Suppressor macrophage (primary cell): Measurements from ENCODE around the gene LTBR.
A peak's percentile ranks its signal among the peaks of the same experiment; 100 is the strongest.

Source experiments
- DNase-seq, 4 experiments: peaks; one replicate each; pipeline ENCODE4 v3.0.0-alpha.2; 2020 to 2022

Gene LTBR

DNA sequence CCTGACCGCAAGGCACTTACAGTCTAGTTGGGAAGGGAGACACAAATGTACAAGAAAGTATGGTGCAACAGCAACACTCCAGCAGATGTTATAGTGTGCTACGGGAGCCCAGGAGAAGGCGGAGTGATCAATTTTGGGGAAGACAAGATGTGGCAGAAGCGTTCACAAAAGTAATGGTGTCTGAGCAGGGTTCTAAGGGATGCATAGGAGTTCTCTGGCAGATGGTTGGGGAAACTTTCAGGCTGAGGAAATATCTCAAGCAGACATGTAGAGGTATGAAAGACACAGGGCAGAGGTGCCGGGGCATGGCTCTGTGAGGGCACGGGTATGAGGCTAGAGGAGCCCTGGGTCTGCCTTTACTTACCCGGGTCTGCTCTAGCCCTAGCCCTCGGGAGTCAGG is 37.0 kb upstream of the LTBR start:
- no peak for DNase-seq

DNA sequence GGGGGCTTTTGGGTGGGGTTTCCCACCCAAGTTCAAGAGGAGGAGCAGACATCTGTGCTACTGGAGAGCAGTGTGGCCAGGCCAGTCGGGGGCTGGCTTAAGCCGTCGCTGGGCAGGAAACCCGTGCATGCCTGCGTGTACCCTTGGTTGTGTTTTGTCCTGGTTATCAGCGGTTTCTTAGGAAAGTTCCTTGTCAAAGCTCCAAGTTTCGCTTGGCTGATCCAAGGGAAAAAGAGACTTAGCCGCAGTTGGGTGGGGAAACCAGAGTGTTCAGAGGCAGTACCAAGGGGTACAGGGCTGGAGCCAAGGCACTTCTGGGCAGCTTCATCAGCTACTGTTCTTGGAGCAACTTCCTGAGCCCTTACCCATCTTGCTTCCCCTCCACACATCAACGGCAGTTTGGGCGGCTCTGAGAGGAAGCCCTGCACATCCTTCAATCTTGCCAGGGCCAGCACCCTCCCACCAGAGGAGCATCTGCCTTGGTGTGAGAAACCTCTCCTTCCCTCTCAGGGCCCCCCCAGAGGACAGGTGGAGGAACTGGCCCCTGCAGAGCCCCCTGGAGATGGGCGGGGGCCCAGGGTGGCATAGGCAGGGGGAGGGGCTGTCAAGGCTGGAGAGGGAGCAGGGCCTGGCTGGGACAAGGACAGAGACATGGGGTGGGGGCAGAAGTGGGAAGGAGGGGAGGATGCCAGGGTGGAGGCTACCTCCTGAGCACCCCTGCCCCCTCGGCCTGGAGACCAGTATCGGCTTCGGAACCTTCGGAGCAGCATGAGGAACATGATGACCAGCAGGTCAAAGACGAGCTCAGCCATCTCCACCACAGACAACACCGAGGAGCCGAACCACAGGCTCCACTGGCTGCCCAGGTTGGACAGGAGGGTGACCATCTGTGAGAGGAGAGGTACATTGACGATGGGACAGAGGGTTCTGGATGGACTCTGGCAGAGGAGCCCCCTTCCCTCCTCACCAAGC is 36.3 kb upstream of the LTBR start:
- peak; percentile 55 to 73 (median 71) for DNase-seq

DNA sequence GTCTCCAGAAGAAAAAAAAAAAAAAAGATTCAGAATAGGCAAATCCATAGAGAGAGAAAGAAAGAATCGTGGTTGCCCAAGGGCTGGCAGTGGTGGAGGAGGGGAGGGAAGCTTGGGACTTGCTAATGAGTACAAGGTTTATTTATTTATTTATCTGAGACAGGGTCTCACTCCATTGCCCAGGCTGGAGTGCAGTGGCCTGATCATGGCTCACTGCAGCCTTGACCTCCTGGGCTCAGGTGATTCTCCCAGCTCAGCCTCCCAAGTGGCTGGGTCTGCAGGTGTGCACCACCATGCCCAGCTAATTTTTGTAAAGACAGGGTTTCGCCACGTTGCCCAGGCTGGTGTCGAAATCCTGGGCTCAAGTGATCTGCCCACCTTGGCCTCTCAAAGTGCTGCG is 32.3 kb upstream of the LTBR start:
- DNase-seq, result no peak

DNA sequence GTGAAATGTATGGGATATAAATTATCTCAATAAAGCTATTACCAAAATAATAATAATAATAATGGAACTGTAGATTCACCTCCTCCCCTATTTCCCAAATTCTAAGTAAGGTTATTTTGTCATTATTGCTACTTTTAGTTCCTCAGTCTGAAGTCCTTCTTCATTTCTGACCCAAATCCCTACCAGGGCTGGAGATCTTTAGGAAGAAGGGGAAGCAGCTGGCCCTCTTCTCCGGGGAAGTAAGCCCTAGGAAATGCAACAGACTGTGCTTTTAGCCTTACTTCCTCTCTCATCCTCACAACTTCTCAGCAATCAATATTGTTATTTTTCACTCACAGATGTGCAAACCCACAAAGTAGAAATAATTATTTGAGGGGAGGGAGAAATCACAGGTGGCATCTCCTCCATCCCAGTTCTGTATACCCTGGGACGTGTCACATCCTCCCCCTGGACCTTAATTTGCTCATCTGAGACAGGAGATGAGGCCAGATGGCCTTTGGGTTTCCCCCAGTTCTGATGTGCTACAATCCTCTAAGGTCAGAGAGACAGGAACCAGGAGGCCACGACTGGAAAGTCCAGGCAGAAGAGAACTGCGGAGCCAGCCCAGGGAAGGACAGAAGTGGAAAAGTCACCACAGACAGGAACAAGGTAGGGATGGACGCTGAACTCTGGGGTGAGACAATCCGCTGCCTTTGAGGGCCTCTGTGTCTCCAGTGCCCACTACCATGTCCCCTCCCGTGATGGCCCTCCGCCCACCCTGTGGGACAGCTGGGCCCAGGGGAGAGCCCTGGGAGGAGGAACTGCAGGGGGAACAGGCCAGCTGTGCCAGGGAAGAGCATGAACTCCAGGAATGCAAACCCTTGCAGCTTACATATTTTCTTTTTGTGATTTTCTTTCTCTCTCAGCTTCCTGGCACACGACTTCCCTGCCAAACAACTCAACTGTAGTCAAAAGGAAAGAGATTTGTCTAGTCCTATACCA is 31.5 kb upstream of the LTBR start:
- peak; percentile 70 to 88 (median 83) for DNase-seq

DNA sequence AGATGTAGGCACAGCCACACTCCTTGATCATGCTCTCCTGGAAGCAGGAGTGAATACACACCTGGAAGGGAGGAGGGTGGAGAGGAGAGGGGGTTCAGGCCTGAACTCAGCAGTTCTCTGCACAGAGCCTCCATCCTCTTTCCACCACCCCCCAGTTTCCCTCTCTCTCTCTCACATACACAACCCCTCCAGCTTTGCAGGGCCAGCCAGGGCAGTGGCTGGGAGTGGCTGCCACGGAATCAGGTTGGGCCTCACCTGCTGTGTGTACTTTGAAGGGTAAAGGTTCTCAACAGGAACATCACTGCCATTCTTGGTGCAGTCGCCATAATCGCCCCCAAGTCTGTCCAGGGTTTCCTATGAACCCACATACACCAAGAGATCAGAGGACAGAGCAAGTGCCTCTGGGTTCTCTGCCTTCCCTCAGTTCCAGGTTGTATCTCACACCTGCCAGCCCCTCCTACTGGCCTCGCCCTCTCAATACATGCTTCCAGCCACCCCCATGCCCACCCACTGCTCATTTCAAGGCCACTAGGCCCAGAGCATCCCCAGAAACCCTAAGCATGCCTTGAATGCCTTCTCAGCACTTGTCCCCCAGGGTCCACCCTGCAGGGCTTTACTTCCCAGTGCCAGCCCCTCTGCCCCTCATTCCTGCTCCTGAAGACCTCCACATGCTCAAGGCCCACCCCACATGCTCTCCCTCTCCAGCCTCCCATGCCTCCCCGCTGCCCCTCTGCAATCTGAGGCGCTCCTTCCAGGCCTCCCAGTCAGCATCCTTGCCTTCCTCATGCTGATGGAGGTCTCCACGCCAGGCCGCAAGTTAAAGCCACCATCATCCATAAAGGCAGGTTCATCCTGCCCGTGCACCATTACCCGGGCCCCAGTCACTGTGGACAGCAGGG is 29.2 kb upstream of the LTBR start:
- peak in 1 of 4 experiments; percentile 1 for DNase-seq

DNA sequence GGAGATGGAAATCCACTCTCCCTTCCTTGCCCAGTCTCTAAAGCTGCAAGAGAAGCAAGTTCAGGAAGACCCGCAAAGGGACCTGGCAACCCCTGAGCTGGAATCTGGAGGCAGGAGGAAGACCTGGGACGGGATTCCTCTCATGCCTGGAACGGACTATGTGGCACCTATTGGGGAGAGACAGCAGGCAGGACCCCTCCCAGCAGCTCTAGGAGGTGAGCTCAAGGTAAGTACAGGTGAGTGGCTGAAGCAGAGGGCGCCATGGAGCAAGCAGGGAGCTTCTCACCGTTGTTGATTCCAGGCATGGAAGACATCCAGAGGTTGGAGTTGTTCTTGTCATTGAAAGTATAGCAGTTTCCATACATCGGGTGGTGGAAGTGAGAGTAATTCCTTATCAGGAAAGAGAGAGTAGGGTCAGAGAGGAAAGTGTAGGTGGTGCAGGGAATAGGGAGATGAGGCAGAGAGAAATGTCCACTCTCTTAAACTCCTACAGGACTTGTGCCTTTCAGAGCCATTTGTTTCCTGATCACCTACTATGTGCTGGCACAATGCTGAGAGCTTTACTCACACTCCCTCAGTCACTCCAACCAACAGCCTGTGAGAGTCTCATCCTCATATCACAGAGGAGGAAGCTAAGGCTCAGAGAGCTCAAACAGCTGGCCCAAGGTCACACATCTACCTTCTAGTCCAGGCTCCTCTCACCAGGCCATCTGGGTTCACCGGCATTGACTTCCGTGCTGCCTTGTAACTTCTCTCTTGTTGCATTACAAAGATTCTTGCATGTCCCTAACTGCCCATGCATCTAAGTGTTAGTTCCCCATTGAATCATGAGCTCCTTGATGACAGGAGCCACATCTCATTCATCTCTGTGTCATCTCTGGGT is 28.2 kb upstream of the LTBR start:
- peak; percentile 80 to 93 (median 86) for DNase-seq

DNA sequence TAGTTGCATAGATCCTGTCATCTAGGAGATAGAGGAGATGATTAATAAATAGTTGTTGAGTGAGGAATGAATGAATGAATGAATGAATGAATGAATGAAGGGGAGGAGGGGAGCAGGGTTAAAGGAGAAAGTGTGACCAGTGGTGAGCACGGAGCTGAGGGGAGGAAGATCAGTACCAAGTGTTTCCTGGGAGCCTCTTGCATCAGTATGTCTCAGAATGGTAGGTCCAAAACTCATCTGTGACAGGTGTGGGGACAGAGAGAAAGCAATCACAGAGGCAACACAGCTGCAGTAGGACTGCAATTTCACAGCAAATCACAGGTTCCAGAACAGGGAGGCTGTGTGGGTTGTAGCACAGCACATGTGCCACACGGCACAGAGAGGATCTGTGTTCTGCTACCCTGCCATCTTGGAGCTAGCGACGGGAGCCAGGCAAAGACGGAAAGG is 27.6 kb upstream of the LTBR start:
- DNase-seq, result no peak

DNA sequence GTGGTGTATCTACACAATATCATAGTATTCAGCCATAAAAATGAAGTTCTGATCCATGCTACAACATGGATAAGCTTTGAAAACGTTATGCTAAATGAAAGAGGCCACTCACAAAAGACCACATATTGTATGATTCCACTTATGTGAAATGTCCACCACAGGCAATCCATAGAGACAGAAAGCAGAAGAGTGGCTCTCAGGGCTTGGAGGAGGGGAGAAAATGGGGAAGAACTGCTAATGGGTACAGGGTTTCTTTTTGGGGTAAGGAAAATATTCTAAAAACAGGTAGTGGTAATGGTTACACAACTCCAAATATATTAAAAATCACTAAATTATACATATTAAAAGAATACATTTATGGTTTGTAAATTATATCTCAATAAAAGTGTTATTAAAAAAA is 25.1 kb upstream of the LTBR start:
- DNase-seq, result peak; percentile 64 to 80 (median 74)

DNA sequence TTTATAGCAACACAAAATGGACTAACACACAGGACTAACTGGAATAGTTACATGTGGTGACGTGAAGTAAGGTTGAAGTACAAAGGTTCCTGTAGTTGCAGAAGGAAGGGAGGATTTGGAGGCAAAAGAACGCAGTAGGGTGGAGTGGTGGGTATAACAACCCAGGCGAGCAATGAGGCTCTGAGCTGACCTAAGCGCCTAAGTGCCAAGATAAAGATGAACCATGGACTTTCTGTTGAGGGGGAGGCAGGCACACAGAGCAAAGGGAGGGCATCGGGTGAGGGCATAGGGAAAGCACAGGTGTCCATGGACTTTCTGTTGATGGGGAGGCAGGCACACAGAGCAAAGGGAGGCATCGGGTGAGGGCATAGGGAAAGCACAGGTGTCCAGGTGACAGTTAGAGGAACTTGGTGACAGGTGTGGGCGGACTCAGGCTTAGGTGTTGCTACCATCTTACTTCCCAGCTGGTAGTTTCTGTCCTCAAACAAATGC is 23.8 kb upstream of the LTBR start:
- DNase-seq, result no peak

DNA sequence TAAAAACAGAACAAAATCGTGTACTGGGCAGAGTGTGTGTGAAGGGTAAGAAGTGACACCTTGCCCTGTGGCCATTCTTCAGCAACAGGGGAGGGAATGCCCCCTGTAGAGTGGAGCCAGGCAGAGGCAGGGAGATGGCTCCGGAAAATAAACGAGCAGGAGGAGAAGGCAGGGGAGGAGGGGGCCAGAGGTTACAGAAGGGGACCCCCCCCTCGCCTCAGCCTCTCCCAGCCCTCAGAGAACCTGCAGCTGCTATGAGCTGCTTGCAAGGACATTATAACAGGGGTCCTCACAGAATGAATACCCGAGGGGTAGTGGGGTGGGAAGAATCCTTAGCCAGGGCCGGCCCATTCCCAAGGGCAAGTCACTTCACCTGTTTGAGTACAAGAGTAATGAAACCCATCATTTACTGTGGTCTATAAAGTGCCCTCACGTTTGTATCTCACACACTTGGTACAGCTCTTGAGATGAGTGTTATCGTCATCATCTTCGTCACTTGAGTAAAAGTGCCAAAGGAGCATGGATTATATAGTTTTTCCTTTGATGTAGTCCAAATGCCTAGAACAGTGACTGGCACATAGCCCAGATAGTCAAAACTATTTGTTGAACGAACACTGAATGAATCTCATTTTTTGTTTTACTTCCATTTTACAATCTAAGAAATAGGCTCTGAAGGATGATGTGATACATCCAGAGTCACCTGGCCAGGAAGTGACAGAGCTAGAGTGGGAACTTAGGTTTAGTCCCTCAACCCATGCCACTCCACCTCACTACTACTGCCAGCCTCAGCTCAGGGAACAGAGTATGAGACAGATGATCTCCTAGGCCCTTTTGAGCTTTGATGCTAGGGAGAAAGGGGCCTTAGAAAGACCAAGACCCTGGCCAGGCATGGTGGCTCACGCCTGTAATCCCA is 23.1 kb upstream of the LTBR start:
- DNase-seq, result no peak

DNA sequence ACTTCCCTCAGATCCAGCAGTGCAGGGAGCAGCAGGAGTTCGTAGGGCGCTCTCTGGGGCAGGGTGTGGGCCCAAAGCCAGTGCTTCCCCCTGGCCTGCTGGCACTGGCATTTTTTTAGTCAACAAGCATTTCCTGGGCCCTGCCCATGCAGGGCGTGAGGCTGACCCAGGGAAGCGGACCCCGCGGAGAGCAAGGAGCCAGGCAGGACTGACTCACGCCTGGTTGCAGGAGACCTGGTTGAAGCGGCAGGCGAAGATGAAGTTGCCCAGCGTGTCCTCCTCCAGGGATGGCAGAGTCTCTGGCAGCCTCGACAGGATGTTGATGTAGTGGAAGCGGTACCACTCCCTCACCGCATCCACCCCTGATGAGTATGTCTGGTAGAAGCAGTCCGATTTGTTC is 22.1 kb upstream of the LTBR start:
- DNase-seq, result peak; percentile 69 to 77 (median 72)

DNA sequence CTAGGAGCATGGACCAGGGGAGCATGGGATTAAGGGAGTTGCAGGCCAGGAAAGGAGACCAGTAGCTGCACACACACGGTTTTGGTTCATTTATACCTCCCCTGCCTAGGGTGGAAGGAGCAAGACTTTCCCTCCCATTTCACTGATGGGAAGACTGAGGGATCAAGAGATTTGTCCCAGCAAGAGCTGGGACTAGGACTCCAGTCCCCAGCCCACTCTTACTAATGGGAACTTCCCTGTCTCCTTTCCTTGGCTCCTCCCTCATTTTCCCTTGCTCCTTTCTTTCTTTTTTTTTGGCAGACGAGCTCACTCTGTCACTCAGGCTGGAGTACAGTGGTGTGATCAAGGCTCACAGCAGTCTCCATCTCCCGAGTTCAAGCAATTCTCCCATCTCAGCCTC is 21.6 kb upstream of the LTBR start:
- peak in 1 of 4 experiments; percentile 12 for DNase-seq

DNA sequence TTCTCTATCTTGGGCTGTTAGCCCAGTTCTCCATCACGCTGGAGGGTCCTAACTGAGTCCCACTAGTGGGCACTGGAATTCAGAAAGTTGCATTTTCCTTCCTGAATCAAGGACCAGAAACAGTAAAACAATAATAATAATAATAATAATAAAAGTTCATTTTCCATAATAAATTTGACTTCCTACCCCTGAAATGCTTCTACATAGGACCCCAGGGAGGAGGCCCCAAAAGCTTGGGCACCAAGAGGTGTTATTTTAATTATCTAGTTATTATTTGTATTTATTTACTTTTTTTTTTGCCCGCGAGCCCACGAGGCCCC is 21.0 kb upstream of the LTBR start:
- no peak for DNase-seq

DNA sequence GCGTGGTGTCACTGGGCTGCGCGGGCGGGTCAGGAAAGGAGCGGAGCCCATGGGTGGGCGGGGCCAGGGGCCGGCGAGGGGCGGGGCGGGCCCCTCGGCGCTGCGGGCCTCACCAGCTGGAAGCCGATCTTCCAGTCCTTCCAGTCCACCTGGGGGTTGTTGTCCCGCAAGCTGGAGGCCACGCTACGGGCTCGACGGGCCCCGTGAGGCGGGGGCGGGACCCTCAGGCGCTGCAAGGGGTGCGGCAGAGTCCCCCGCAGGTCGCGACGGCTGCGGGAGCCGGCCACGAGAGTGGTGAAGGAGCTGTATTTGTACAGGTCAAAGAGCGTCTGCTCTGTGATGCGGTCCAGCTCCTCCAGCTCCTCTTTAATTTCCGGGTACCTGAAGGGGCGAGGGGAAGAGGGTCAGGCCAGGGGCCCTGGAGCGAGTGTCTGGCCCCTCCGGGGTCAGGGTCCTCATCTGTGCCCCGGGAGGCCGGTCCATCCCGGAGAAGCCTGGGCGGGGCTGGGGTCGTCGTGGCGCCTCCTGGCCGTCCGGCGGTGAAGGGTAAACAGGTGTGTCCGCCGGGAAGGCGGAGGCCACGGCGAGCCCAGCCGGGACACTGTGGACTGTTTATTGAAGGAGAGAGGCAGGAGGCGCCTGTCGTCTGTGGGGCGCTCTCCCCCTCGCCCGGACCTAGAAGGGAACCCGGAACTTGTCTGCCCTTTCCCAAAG is 20.5 kb upstream of the LTBR start:
- peak; percentile 84 to 95 (median 90) for DNase-seq

DNA sequence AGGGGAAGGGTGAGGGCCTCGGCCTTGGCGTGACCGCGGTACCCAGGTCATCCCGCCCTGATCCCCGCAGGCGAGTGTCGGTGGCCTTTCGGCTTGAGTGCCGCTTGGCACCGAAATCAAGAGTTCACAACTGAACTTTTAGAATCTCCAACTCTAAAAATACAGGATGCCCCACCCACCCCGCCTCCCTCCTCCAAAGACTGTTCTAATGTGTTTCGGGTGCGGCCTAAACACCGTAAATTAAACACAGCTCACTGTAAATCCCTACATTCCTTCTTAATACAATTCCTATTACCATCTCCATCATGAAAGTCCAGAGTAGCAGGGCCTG is 20.0 kb upstream of the LTBR start:
- no peak for DNase-seq

DNA sequence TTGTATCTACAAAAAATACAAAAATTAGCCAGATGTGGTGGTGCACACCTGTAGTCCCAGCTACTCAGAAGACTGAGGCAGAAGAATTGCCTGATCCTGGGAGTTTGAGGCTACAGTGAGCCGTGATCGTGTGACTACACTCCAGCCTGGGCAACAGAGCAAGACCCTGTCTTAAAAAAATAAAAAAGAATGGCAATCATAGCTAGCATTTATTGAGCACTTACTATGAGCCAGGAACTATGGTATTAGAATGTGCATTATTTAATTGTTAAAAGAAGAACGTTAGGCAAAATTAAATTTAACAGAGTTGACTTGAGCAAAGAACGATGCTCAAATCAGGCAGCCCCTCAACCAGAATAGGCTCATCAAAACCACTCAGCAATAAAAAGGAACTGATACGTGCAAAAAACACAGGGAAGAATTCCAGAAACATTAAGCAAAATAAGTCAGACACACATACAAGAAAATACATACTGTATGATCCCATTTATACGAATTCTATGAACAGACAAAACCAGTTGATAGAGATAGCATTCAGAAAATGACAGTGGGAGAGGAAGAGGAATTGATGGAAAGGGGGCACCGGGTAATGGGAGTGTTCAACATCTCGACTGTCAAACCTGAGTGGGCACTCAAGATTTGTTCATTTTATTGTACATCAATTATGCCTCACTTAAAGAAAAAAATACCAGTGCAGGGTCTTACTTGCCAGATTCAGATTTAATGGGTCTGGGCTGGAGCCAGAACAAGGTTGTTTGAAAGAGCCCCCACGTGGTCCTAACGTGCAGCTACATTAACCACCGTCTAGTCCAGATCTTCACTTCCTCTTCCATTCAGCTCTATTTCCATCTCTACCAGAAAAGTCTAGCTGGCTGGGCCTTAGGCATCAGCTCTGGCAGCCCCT is 16.6 kb upstream of the LTBR start:
- peak; percentile 61 to 82 (median 77) for DNase-seq

DNA sequence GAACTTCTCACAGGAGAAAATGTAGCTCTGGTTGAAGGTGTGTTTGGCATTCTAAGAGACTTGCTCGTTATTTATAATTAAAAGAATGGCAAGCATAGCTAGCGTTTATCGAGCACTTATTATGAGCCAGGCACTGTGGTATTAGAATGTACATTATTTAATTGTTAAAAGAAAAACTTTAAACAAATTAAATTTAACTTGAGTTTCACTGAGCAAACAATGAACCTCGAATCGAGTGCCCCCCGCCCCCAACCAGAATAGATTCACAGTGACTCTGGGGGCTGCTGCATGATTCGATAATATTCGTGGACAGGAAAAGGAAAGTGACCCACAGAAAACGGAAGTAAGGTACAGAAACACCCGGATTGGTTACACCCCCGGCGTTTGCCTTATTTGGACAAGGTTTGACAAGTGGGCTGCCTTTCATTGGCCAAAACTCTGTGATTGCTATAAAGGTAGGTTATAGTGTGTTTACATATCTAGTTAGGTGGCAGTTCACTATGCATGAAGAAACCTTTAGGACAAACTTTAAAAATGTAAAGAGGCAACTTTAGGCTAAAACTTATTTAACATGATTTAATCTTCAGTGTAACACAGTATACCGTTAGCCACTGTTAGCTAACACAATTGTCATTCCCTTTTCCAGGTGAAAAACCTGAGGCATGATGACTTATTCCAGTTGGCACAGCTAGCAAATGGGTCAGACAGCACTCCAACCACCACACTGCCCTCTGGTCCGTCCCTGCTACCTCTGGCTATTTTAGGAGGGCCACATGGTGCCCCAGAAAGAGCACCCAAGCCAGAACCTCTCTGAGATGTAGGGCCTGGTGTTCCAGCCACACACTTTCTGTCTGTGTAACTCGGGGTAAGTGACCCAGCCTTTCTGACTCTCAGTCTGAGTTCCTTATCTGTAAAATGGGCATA is 15.7 kb upstream of the LTBR start:
- DNase-seq, result peak; percentile 61 to 72 (median 70)
